SU-DHL-6 (cell line): ENCODE data around the gene POT1.

Experiments
- EZH2phosphoT487 ChIP-seq: fragments of 200-600 bp; sonication (generic), shearing (Covaris generic); conservative IDR thresholded peaks from 2 replicates; pipeline ENCODE4 v1.6.1; 2018; ENCODE audit warnings: mild to moderate bottlenecking, antibody characterized with exemption, low read length, moderate library complexity, mixed read lengths
- TF ChIP-seq, protein P1 (sequence below): fragments of 200-600 bp; sonication (generic); IDR thresholded peaks from one replicate; pipeline ENCODE4 v1.5.1; 2017; ENCODE audit warnings: antibody characterized with exemption, mild to moderate bottlenecking, low read length, moderate library complexity; ENCODE audit not compliant: insufficient read depth, poor library complexity, severe bottlenecking

- TF ChIP-seq, protein P1, sequence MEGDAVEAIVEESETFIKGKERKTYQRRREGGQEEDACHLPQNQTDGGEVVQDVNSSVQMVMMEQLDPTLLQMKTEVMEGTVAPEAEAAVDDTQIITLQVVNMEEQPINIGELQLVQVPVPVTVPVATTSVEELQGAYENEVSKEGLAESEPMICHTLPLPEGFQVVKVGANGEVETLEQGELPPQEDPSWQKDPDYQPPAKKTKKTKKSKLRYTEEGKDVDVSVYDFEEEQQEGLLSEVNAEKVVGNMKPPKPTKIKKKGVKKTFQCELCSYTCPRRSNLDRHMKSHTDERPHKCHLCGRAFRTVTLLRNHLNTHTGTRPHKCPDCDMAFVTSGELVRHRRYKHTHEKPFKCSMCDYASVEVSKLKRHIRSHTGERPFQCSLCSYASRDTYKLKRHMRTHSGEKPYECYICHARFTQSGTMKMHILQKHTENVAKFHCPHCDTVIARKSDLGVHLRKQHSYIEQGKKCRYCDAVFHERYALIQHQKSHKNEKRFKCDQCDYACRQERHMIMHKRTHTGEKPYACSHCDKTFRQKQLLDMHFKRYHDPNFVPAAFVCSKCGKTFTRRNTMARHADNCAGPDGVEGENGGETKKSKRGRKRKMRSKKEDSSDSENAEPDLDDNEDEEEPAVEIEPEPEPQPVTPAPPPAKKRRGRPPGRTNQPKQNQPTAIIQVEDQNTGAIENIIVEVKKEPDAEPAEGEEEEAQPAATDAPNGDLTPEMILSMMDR = no peak
- no peak for TF ChIP-seq EZH2phosphoT487
These were observed 35.9 kb upstream of the POT1 start for GRCh38 chr7:124965553-124965952.
